ENCODE results near the gene ANGPTL2.

DNA sequence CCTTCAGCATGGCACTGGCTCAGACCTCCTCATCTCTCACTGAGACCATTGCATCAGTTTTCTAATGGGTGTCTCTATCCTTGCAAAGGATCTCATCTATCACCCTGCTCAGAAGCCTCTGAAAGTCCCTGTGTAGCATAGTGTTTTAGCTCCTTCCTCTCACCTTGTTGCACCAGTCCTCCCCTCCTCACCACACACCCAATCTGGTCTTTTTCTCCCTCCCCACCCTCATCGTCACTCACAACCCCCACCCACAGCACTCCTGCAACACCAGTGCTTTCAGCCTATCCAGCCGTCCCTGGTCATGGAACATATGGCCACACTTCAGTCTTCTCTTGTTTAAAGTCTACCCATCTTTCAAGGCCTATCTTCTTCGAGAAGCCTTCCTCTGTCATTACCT is 74.5 kb downstream of the ANGPTL2 start:
- TF ChIP-seq BHLHE40 (IDR thresholded peaks at IDR 0.05; ENCODE audit: low read depth, low read length), result no peak
- no peak for TF ChIP-seq FOS (IDR thresholded peaks at IDR 0.05; ENCODE audit: low read depth, low read length)
- TF ChIP-seq, protein P1, sequence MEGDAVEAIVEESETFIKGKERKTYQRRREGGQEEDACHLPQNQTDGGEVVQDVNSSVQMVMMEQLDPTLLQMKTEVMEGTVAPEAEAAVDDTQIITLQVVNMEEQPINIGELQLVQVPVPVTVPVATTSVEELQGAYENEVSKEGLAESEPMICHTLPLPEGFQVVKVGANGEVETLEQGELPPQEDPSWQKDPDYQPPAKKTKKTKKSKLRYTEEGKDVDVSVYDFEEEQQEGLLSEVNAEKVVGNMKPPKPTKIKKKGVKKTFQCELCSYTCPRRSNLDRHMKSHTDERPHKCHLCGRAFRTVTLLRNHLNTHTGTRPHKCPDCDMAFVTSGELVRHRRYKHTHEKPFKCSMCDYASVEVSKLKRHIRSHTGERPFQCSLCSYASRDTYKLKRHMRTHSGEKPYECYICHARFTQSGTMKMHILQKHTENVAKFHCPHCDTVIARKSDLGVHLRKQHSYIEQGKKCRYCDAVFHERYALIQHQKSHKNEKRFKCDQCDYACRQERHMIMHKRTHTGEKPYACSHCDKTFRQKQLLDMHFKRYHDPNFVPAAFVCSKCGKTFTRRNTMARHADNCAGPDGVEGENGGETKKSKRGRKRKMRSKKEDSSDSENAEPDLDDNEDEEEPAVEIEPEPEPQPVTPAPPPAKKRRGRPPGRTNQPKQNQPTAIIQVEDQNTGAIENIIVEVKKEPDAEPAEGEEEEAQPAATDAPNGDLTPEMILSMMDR (conservative IDR thresholded peaks at IDR 0.05; ENCODE audit: low read depth, low read length), result no peak
- TF ChIP-seq POLR2A (IDR thresholded peaks at IDR 0.05; ENCODE audit: low read depth, low read length), result no peak
- TF ChIP-seq RAD21 (IDR thresholded peaks at IDR 0.05; ENCODE audit: low read length), result no peak
